GM04504 (cell line): ENCODE measurements around the gene SLC35E1.
"Not testable (repeated sequence)": the region's sequence is repeated elsewhere in the genome, so short reads cannot be mapped to it uniquely, and the experiment has no call there.

Experiments used
- DNase-seq: peaks from one replicate; pipeline ENCODE4 v3.0.0-alpha.2; 2012; ENCODE audit warnings: low read depth

SLC35E1 gene

GRCh38 chr19:16544473-16545231 is 27.6 kb downstream of the SLC35E1 start:
- no peak for DNase-seq

- DNase-seq: not testable (repeated sequence)
Observed at GRCh38 chr19:16543734-16544133, 28.5 kb downstream of the SLC35E1 start.

DNA sequence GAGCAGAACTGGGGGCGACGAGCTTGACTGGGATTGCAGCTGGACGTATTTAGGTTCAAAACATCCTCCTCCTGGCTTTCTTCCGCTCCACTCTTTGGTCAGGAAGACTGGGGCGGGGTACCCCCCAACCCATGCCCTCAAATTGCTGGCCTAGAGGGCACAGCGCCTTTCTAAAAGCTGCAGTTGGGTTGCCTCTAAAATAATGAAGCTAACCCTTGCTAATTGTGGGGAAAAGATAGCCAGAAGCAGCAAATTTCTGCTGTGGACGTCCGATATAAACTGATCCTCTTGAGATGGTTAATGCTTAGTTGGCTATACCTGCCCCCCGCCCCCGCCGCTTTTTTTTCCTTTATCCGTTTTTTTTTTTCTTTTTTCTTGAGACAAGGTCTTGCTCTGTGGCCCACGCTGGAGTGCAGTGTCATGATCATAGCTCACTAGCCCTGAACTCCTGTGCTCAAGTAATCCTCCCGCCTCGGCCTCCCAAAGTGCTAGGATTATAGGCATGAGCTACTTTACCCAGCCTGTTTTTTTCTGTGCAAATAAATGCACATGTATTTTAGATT is 29.2 kb downstream of the SLC35E1 start:
- DNase-seq: no peak

DNA sequence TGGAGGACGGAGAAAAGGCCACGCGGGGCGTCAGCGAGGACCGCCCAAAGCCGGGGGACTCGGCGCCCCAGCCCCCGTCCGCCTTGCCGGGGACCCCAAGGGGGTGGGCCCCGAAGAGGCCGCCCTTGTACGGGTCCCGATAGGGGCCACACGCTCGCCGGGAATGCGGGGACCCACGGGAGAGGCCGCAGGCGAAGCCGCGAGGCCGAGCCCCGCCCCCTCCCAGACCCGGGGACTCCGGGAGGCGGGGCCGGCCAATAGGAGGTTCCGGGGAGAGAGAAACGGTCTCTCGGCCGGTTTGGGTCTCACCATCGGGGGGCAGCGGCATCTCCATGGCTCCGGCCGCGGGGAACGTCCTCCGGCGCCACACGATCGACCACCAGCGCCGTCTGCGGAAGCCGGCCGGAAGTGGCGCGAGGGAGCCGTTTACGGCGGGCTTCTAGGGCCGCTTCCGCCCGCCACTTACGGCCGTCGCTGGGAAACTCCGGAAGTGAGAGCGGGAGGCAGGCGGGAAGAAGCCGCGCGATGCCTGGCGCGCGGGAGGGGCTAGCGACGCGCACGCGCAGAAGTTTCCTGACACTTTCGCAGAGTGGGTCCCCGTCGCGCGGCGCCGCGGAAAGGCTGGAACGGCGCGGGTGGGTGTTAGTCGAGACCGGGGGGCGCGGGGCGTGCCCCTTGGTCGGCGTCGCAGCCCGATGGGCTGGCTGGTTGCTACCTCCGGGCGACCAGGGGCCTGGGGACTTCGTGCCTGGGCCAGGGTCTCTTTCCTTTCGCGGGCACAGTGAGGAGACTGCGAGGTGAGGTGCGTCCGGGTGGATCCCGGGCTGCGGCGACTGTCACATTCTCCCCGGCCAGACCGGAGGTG is 29.9 kb downstream of the SLC35E1 start, which contains the start of gene CHERP:
Gene CHERP (minus strand): TSS at position 393 of the 865 bp plus-strand sequence. CDS start 59 bp downstream, at position 334.
- DNase-seq: peak; percentile 80

DNA sequence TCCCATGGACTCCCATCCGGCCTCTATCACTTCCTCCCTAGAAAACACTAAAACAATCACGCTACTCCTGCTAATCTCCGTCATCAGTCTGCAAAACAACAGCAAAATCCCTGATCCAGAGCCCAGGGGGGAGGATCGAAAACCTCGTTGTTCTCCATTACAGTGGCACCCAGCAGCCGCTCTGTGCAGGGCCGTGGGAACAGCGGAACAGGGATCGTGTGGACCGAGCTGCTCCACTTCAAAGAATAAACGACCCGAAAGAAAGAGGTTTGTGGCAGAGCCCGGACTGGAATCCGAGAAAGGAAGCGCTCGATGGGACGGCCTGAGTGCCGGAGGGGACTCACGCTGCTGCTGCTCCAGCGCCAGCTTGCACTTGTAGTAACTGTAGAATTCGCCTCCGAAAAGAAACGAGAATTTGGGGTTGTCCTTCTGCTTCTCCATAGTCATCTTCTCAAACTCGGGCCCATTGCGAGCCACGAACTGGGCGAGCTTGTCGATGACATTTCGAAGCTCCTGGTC is 30.6 kb downstream of the SLC35E1 start:
- DNase-seq: no peak

DNA sequence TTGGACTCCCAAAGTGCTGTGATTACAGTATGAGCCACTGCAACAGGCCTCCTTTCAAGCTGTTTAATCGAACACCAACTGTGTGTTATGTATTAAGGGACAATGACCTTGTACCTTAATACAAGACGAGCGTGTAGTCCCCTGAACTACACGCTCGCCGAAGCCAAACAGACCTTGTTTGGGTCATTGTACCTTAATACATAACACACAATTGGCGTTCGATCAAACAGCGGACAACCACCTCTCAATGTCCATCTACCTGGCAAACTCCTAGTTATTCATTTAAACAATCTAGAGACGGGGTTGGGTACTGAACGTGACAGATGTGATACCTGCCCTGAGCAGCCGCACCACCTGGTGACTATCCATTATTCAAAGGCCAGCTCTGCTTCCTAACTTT is 31.3 kb downstream of the SLC35E1 start:
- no peak for DNase-seq

GRCh38 chr19:16537111-16537510 is 35.1 kb downstream of the SLC35E1 start:
- no peak for DNase-seq

GRCh38 chr19:16536130-16536529 is 36.1 kb downstream of the SLC35E1 start:
- no peak for DNase-seq

- DNase-seq: no peak
Observed at GRCh38 chr19:16535381-16535780, 36.8 kb downstream of the SLC35E1 start.

- no peak for DNase-seq
Observed at GRCh38 chr19:16532440-16533234, 39.6 kb downstream of the SLC35E1 start.

DNA sequence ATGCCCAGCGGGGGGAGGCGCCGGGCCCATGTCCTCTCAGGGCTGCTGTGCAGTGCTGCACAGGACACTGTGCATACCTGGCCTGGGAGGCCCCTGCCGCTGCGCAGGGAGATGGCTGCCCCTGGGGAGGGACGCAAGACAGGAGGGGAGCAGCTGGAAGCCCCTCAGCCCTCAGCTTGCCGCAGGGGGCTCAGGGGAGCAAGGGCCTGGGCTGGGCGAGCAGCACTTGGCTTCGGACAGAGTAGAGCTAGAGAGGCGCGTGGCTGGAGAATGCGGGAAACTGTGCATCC is 40.9 kb downstream of the SLC35E1 start:
- DNase-seq: no peak

DNA sequence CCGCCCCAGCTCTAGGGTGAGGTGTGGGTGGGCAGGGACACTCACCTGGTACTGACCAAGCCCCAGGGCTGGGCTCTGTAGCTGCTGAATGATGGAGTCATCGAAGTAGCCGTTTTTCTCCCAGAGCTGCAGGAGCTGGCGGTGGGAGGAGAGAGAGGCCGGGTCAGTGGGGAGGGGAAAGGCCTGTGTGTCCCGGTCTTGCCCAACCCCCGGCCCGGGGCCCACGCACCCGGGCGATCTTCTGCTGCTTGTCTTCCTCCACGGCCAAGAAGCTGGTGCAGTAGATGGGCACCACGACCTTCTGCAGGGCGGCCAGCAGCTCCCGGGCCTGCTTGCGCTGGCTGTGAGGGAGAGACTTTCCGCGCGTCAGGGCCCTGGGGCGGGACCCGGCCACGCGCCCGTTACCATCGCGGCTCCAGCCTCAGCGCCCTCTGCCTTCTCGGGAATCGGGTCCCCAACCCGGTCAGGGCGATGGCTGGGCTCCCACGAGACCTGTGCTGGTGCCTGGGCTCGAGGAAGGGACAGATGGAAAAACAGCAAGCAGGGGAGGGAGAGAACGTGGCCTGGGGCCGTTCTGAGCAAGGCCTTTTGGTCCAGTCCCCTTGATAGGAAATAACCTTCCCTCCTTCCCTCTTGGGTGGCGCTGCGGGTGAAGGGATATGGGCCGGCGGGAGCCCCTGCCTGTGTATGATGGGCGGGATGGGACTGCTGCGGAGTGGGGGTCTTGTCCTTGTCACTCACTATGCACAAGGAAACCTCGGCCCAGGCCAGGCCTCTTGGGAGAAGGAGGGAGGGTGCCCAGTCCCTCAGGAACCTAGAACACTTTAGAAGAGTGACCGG is 41.5 kb downstream of the SLC35E1 start:
- DNase-seq: no peak

GRCh38 chr19:16529466-16530144 is 42.6 kb downstream of the SLC35E1 start:
- no peak for DNase-seq

- no peak for DNase-seq
Observed at GRCh38 chr19:16527971-16528521, 44.2 kb downstream of the SLC35E1 start.

DNA sequence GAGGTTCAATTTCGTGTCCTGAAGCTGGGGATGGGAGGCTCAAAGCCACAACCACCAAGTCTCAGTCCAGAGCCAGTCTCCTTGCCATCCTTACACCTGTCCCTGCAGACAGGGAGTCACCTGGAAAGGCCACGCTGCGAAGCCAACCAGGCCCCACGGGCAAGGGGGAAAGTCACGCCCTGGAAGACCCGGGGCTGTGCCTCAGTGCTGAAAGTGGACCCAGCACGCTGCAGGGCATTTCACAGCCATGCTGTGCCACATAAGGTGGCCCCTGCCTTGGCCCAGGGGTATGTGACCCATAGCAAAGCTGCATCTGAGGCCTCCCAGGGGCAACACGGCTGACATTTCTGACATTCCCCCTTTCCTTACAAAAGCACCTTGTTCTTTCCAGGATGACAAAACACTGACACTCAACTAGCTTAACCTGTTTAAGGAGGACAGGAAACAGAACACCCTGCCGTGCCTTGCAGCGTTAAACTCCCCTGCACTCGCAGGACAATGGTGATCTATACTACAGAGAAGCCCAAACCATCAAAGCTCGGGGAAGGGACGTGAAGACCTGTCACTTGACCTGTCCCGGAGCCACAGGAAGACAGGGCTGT is 44.8 kb downstream of the SLC35E1 start:
- no peak for DNase-seq

DNA sequence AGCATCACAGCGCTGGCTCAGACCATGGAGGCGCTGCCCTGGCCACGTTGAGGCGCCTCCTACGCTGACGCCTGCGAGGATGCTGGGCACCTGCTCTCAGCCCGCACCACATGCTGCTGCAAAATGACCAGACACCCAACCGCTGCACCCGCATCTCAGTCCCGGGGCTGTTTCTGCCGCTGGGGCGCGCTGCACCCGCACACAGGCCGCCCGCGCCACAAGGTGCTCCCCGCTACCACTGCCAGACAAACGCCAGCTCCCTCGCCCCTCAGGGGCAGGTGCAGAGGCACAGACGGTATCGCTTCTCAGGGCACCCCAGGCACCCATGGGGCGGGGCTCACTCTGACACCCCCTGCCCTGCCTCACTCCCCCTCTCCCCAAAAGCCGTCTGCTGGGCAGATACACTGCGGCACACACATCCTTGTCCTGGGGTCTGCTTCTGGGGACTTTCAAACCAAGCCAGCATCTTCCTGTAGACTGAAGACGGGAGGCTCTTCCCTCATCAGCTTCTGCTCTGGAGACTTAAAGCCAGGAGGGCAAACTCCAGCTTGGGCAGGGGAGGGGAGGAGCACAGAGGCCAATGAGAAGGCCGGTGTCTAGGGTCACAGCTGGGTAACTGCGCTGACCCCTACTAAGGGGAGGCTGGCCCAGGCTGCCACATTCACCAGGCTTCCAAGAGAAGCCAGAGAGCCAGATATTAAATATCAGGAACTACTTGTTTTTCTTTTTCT is 46.3 kb downstream of the SLC35E1 start:
- DNase-seq: no peak

GRCh38 chr19:16524991-16525734 is 47.1 kb downstream of the SLC35E1 start:
- DNase-seq: no peak
